ENCODE data around the gene CARHSP1. TPM values are rescaled to one million over a fixed set of nuclear protein-coding genes. Genes with fewer than 3 reads are reported as not detected.
A peak's percentile ranks its signal among the peaks of the same experiment; 100 is the strongest.

The CARHSP1 gene
- total RNA-seq, 2 experiments from 2014 or later = 209 to 217 TPM

GRCh38 chr16:8905168-8905762 lies 36.5 kb upstream of the CARHSP1 start:
- H3K9me3 Mint-ChIP-seq (ENCODE audit: insufficient read depth) = no peaks in the 10 kb centered on the region
- ATAC-seq = peak; percentile 68
- DNase-seq = peak; percentile 41
- CTCF ChIA-PET = interaction anchor here (1.0 to 4.1 kb wide), 3 partner anchors 26 to 104 kb away, joined by 3 to 30 read pairs (median 6); no protein-coding TSS in a partner anchor
- no peaks in the 10 kb centered on the region for H3K27me3 Mint-ChIP-seq (ENCODE audit: low read depth)
- H3K4me1 Mint-ChIP-seq (ENCODE audit: low read depth) = peaks cover 14% of the 10 kb centered on the region
- no peak overlapping the region for H3K4me3 Mint-ChIP-seq
- H3K27ac Mint-ChIP-seq = no peak overlapping the region
- POLR2A ChIA-PET = no interaction called here
- peaks cover 79% of the 10 kb centered on the region for H3K36me3 Mint-ChIP-seq (ENCODE audit: low read depth)

- H3K27me3 Mint-ChIP-seq (ENCODE audit: low read depth) = no peaks in the 10 kb centered on the region
- DNase-seq = no peak
- ChIA-PET POLR2A (no interaction called here), CTCF (no interaction called here)
- H3K9me3 Mint-ChIP-seq (ENCODE audit: insufficient read depth) = no peaks in the 10 kb centered on the region
- no peak for ATAC-seq
- no peak overlapping the region for H3K4me3 Mint-ChIP-seq
- H3K4me1 Mint-ChIP-seq (ENCODE audit: low read depth) = peaks cover 10% of the 10 kb centered on the region
- no peak overlapping the region for H3K27ac Mint-ChIP-seq
- H3K36me3 Mint-ChIP-seq (ENCODE audit: low read depth) = peaks cover 87% of the 10 kb centered on the region
Measured at GRCh38 chr16:8904018-8904430, 35.2 kb upstream of the CARHSP1 start.

GRCh38 chr16:8903004-8903403 lies 34.2 kb upstream of the CARHSP1 start:
- no peak for ATAC-seq
- H3K36me3 Mint-ChIP-seq (ENCODE audit: low read depth) = peaks cover 89% of the 10 kb centered on the region
- CTCF ChIA-PET = interaction anchor here (4.7 kb wide), 1 partner anchor 33 kb away, joined by 17 read pairs; no protein-coding TSS in a partner anchor
- H3K4me1 Mint-ChIP-seq (ENCODE audit: low read depth) = peaks cover under 1% of the 10 kb centered on the region
- H3K27ac Mint-ChIP-seq = no peak overlapping the region
- no peak overlapping the region for H3K4me3 Mint-ChIP-seq
- no peaks in the 10 kb centered on the region for H3K9me3 Mint-ChIP-seq (ENCODE audit: insufficient read depth)
- no peak for DNase-seq
- POLR2A ChIA-PET = no interaction called here
- no peaks in the 10 kb centered on the region for H3K27me3 Mint-ChIP-seq (ENCODE audit: low read depth)

DNA sequence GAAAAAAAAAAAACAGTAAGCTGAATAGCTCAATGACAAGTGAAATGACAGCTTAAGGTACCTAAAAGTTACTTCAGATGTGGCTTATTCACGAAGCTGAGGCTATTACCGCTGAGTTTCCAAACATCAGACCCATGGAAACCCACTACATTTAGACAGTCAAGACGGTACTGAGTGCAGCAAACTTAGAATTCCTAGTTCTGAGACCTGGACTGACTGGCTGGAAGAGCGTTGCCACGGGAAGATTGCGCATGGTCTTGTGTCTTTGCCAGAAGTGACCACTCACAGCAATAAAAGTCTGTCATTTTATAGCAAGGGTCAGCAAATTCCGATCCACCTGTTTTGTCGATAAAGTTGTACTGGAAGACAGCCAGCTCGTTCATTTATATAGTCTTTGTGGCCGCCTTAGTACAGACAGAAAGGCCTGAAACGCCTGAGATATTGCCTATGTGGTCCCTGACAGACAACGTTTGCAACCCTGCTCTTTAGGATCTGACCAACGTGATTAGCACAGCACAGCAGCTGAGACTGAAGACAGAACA lies 32.6 kb upstream of the CARHSP1 start:
- no peaks in the 10 kb centered on the region for H3K9me3 Mint-ChIP-seq (ENCODE audit: insufficient read depth)
- H3K4me3 Mint-ChIP-seq = no peak overlapping the region
- no peaks in the 10 kb centered on the region for H3K4me1 Mint-ChIP-seq (ENCODE audit: low read depth)
- ChIA-PET POLR2A (interaction anchor here (0.9 kb wide), 1 partner anchor 12 kb away, joined by 3 read pairs; no protein-coding TSS in a partner anchor), CTCF (interaction anchor here (1.4 to 4.7 kb wide), 4 partner anchors 10 to 107 kb away, joined by 3 to 17 read pairs (median 6); no protein-coding TSS in a partner anchor)
- H3K27ac Mint-ChIP-seq = no peak overlapping the region
- peaks cover 88% of the 10 kb centered on the region for H3K36me3 Mint-ChIP-seq (ENCODE audit: low read depth)
- no peaks in the 10 kb centered on the region for H3K27me3 Mint-ChIP-seq (ENCODE audit: low read depth)
- ATAC-seq (no peak), DNase-seq (no peak)

GRCh38 chr16:8900343-8900742 lies 31.5 kb upstream of the CARHSP1 start:
- no peak for ATAC-seq
- CTCF ChIA-PET = interaction anchor here (1.4 to 4.7 kb wide), 4 partner anchors 9 to 108 kb away, joined by 3 to 17 read pairs (median 6); no protein-coding TSS in a partner anchor
- POLR2A ChIA-PET = no interaction called here
- no peaks in the 10 kb centered on the region for H3K4me1 Mint-ChIP-seq (ENCODE audit: low read depth)
- no peak for DNase-seq
- H3K27ac Mint-ChIP-seq = no peak overlapping the region
- H3K9me3 Mint-ChIP-seq (ENCODE audit: insufficient read depth) = no peaks in the 10 kb centered on the region
- no peak overlapping the region for H3K4me3 Mint-ChIP-seq
- H3K36me3 Mint-ChIP-seq (ENCODE audit: low read depth) = peaks cover 81% of the 10 kb centered on the region
- H3K27me3 Mint-ChIP-seq (ENCODE audit: low read depth) = no peaks in the 10 kb centered on the region

DNA sequence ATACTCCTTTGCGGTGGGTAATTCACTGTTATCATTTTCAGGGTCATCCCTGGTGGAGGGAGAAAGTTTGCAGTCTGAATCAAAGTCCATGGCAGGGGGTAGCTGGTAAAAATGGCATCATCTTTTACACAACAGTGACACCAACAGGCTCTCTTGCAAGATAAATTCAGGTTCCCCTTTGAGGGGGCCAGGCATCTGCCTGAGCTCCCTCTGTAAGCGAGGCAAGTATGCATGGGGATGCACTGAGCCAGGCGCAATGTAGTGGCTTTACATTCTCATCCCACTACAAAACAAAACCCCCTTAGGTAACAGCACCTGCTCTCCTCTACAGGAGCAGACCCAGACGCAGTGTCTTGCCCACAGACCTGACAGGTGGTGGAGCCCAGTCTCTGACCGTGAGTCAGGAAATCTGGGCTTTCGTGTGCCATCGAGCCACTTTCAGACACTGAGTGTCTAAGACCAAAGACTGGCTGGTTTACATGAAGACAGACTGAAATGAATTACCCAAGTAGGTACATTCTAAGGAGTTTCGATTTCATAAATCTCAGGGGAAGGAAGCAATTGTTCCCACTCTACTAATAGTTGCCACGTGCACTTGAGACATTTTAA lies 31.0 kb upstream of the CARHSP1 start:
- no peak for DNase-seq
- ATAC-seq = no peak
- no peaks in the 10 kb centered on the region for H3K4me1 Mint-ChIP-seq (ENCODE audit: low read depth)
- ChIA-PET POLR2A (no interaction called here), CTCF (interaction anchor here (1.4 to 4.7 kb wide), 3 partner anchors 9 to 108 kb away, joined by 3 to 17 read pairs (median 8); no protein-coding TSS in a partner anchor)
- H3K27ac Mint-ChIP-seq = no peak overlapping the region
- peaks cover 81% of the 10 kb centered on the region for H3K36me3 Mint-ChIP-seq (ENCODE audit: low read depth)
- no peak overlapping the region for H3K4me3 Mint-ChIP-seq
- no peaks in the 10 kb centered on the region for H3K9me3 Mint-ChIP-seq (ENCODE audit: insufficient read depth)
- H3K27me3 Mint-ChIP-seq (ENCODE audit: low read depth) = no peaks in the 10 kb centered on the region

- ATAC-seq = no peak
- DNase-seq = no peak
- ChIA-PET POLR2A (no interaction called here), CTCF (interaction anchor here (1.6 to 4.7 kb wide), 3 partner anchors 19 to 110 kb away, joined by 6 to 17 read pairs (median 11); no protein-coding TSS in a partner anchor)
- no peaks in the 10 kb centered on the region for H3K4me1 Mint-ChIP-seq (ENCODE audit: low read depth)
- H3K27me3 Mint-ChIP-seq (ENCODE audit: low read depth) = no peaks in the 10 kb centered on the region
- no peak overlapping the region for H3K4me3 Mint-ChIP-seq
- H3K9me3 Mint-ChIP-seq (ENCODE audit: insufficient read depth) = no peaks in the 10 kb centered on the region
- H3K27ac Mint-ChIP-seq = no peak overlapping the region
- peaks cover 81% of the 10 kb centered on the region for H3K36me3 Mint-ChIP-seq (ENCODE audit: low read depth)
Measured at GRCh38 chr16:8898660-8899318, 30.0 kb upstream of the CARHSP1 start.

- CTCF ChIA-PET = no interaction called here
- ATAC-seq (no peak), DNase-seq (no peak)
- no peak overlapping the region for H3K27ac Mint-ChIP-seq
- no peak overlapping the region for H3K4me3 Mint-ChIP-seq
- POLR2A ChIA-PET = interaction anchor here (1.1 kb wide), 1 partner anchor 9 kb away, joined by 3 read pairs; no protein-coding TSS in a partner anchor
- H3K36me3 Mint-ChIP-seq (ENCODE audit: low read depth) = peaks cover 80% of the 10 kb centered on the region
- no peaks in the 10 kb centered on the region for H3K4me1 Mint-ChIP-seq (ENCODE audit: low read depth)
- no peaks in the 10 kb centered on the region for H3K9me3 Mint-ChIP-seq (ENCODE audit: insufficient read depth)
- no peaks in the 10 kb centered on the region for H3K27me3 Mint-ChIP-seq (ENCODE audit: low read depth)
Measured at GRCh38 chr16:8894736-8895334, 26.0 kb upstream of the CARHSP1 start.

- Mint-ChIP-seq H3K4me1 (ENCODE audit: low read depth) (no peaks in the 10 kb centered on the region), H3K27ac (no peak overlapping the region), H3K4me3 (no peak overlapping the region), H3K27me3 (ENCODE audit: low read depth) (no peaks in the 10 kb centered on the region), H3K36me3 (ENCODE audit: low read depth) (peaks cover 74% of the 10 kb centered on the region), H3K9me3 (ENCODE audit: insufficient read depth) (no peaks in the 10 kb centered on the region)
- ChIA-PET POLR2A (no interaction called here), CTCF (no interaction called here)
- ATAC-seq (no peak), DNase-seq (no peak)
Measured at GRCh38 chr16:8893976-8894690, 25.3 kb upstream of the CARHSP1 start.

GRCh38 chr16:8893426-8893825 lies 24.6 kb upstream of the CARHSP1 start:
- DNase-seq (no peak), ATAC-seq (no peak)
- ChIA-PET CTCF (no interaction called here), POLR2A (no interaction called here)
- Mint-ChIP-seq H3K27me3 (ENCODE audit: low read depth) (no peaks in the 10 kb centered on the region), H3K4me1 (ENCODE audit: low read depth) (no peaks in the 10 kb centered on the region), H3K36me3 (ENCODE audit: low read depth) (peaks cover 68% of the 10 kb centered on the region), H3K4me3 (no peak overlapping the region), H3K27ac (no peak overlapping the region), H3K9me3 (ENCODE audit: insufficient read depth) (no peaks in the 10 kb centered on the region)

GRCh38 chr16:8892101-8892575 lies 23.3 kb upstream of the CARHSP1 start:
- no peak for DNase-seq
- Mint-ChIP-seq H3K9me3 (ENCODE audit: insufficient read depth) (no peaks in the 10 kb centered on the region), H3K36me3 (ENCODE audit: low read depth) (peaks cover 61% of the 10 kb centered on the region), H3K4me3 (no peak overlapping the region), H3K27me3 (ENCODE audit: low read depth) (no peaks in the 10 kb centered on the region), H3K27ac (peak overlapping the region; percentile 49), H3K4me1 (ENCODE audit: low read depth) (no peaks in the 10 kb centered on the region)
- POLR2A ChIA-PET = no interaction called here
- CTCF ChIA-PET = interaction anchor here (1.3 kb wide), 1 partner anchor 9 kb away, joined by 3 read pairs; no protein-coding TSS in a partner anchor
- no peak for ATAC-seq
